HPDE6-E6E7 (cell line): ENCODE data around the gene CKAP2L.
"Not testable (repeated sequence)": the region's sequence is repeated elsewhere in the genome, so short reads cannot be mapped to it uniquely, and the experiment has no call there.

Experiments
- DNase-seq: peaks from one replicate; pipeline ENCODE4 v3.0.0; 2011; ENCODE audit warnings: missing footprints; ENCODE audit errors: extremely low spot score

CKAP2L gene

GRCh38 chr2:112726487-112727190 is 37.8 kb downstream of the CKAP2L start:
- peak; percentile 92 for DNase-seq

- DNase-seq: peak; percentile 37
These were observed 38.6 kb downstream of the CKAP2L start for GRCh38 chr2:112725545-112726457.

- DNase-seq: no peak
These were observed 39.6 kb downstream of the CKAP2L start for GRCh38 chr2:112724591-112725525.

- DNase-seq: no peak
These were observed 40.4 kb downstream of the CKAP2L start for GRCh38 chr2:112723995-112724394.

GRCh38 chr2:112723547-112723940 is 40.9 kb downstream of the CKAP2L start:
- DNase-seq: no peak

- DNase-seq: no peak
These were observed 41.4 kb downstream of the CKAP2L start for GRCh38 chr2:112722816-112723546.

GRCh38 chr2:112721819-112722522 is 42.4 kb downstream of the CKAP2L start:
- DNase-seq: no peak

GRCh38 chr2:112720785-112721184 is 43.6 kb downstream of the CKAP2L start, which contains the start of gene NT5DC4:
Gene NT5DC4, plus strand, starts transcription at chr2:112721020. Its CDS starts 60 bp downstream, at chr2:112721080.
- no peak for DNase-seq

- no peak for DNase-seq
These were observed 45.5 kb downstream of the CKAP2L start for GRCh38 chr2:112718863-112719370.

- not testable (repeated sequence) for DNase-seq
These were observed 47.5 kb downstream of the CKAP2L start for GRCh38 chr2:112716826-112717352.

GRCh38 chr2:112716094-112716493 is 48.3 kb downstream of the CKAP2L start:
- not testable (repeated sequence) for DNase-seq

- DNase-seq: no peak
These were observed 49.4 kb downstream of the CKAP2L start for GRCh38 chr2:112714836-112715631.

GRCh38 chr2:112714331-112714730 is 50.1 kb downstream of the CKAP2L start:
- no peak for DNase-seq

- no peak for DNase-seq
These were observed 50.5 kb downstream of the CKAP2L start for GRCh38 chr2:112713926-112714325.

- DNase-seq: no peak
These were observed 50.9 kb downstream of the CKAP2L start for GRCh38 chr2:112713585-112713925.

- DNase-seq: no peak
These were observed 51.4 kb downstream of the CKAP2L start for GRCh38 chr2:112712903-112713584.

GRCh38 chr2:112712465-112712864 is 51.9 kb downstream of the CKAP2L start:
- DNase-seq: no peak

- no peak for DNase-seq
These were observed 53.3 kb downstream of the CKAP2L start for GRCh38 chr2:112710956-112711750.
